ENCODE measurements around the gene HERC5.

The HERC5 gene

GRCh38 chr4:88448889-88449288 is 8.0 kb upstream of the HERC5 start:
- DNase-seq: no peak

- DNase-seq: no peak
Observed at GRCh38 chr4:88449290-88449689, 7.6 kb upstream of the HERC5 start.

- no peak for DNase-seq
Observed at GRCh38 chr4:88451205-88451604, 5.7 kb upstream of the HERC5 start.

GRCh38 chr4:88452912-88453311 is 4.0 kb upstream of the HERC5 start:
- no peak for DNase-seq

- peak; percentile 5 for DNase-seq
Observed at GRCh38 chr4:88457307-88458103, 586 bp downstream of the HERC5 start.

GRCh38 chr4:88458104-88458740 is 1.3 kb downstream of the HERC5 start:
- DNase-seq: no peak

- DNase-seq: no peak
Observed at GRCh38 chr4:88465653-88466192, 8.8 kb downstream of the HERC5 start.

GRCh38 chr4:88467392-88467791 is 10.5 kb downstream of the HERC5 start:
- DNase-seq: no peak

GRCh38 chr4:88477229-88477860 is 20.4 kb downstream of the HERC5 start:
- no peak for DNase-seq

GRCh38 chr4:88478247-88478646 is 21.3 kb downstream of the HERC5 start:
- DNase-seq: no peak

- DNase-seq: no peak
Observed at GRCh38 chr4:88481537-88481936, 24.6 kb downstream of the HERC5 start.

GRCh38 chr4:88489100-88489761 is 32.3 kb downstream of the HERC5 start:
- DNase-seq: no peak

GRCh38 chr4:88497859-88498409 is 41.0 kb downstream of the HERC5 start:
- no peak for DNase-seq

- no peak for DNase-seq
Observed at GRCh38 chr4:88503344-88503743, 46.4 kb downstream of the HERC5 start.

GRCh38 chr4:88511236-88511635 is 54.3 kb downstream of the HERC5 start:
- no peak for DNase-seq

GRCh38 chr4:88514557-88515511 is 57.9 kb downstream of the HERC5 start:
- no peak for DNase-seq

- no peak for DNase-seq
Observed at GRCh38 chr4:88516746-88517145, 59.8 kb downstream of the HERC5 start.

- no peak for DNase-seq
Observed at GRCh38 chr4:88517825-88518224, 60.9 kb downstream of the HERC5 start.

- no peak for DNase-seq
Observed at GRCh38 chr4:88518911-88519310, 62.0 kb downstream of the HERC5 start.

GRCh38 chr4:88522702-88523324 is 65.9 kb downstream of the HERC5 start:
- DNase-seq: no peak

Measured in CD4-positive, alpha-beta T cell treated with Interleukin-10 for 1 hour (primary cell).